Cerebellar nuclear complex (tissue), 1 donor: ENCODE data around the gene GID4.
A peak's percentile ranks its signal among the peaks of the same experiment; 100 is the strongest.

ENCODE experiments used
- DNase-seq, 2 experiments: peaks; one replicate each; lab custom pipeline; 2025; lab: John Stamatoyannopoulos, UW

Gene GID4

DNA sequence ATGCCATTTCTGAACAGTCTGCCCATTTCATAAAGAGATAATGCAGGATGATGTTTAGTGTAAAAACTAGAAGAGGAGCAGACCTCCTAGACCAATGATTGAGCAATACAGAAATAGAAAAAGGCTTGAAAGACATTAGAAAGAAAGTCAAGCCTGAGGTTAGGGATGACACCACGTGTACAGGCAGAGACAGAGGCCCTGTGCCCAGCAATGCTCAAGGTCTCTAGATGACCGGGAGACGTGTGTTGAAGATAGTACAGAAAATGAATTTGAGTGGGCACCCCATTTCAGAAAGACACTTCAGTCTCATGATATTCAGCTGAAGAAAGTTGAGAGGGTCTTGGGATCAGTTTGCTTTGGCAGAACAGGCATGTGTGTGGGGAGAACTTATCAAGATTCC is 5.4 kb downstream of the GID4 start:
- DNase-seq: no peak

DNA sequence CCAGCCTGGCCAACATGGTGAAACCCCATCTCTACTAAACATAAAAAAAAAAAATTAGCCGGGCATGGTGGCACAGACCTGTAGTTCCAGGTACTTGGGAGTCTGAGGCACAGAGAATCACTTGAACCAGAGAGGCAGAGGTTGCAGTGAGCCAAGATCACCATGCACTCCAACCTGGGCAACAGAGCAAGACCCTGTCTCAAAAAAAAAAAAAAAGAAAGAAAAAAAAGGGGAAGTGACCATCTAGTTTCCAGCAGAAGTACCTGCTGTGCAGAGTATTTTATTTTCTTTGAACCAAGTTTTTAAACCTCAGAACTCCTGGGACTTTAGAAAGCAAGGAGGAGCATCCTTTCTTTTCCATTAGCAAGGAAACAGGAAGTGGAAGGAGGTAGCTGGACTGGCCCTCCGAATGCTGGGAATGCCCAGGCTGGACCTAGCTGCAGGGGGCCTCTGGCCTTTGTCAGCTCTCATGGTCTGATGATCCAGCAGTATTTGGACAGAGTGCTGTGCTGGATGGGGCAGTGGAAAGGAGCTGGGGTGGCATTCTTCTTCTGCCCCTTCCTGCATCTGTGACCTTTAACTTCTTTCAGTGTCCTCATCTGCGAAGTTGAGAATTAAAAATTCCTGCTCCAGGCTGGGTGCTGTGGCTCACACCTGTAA is 6.6 kb downstream of the GID4 start:
- no peak for DNase-seq

DNA sequence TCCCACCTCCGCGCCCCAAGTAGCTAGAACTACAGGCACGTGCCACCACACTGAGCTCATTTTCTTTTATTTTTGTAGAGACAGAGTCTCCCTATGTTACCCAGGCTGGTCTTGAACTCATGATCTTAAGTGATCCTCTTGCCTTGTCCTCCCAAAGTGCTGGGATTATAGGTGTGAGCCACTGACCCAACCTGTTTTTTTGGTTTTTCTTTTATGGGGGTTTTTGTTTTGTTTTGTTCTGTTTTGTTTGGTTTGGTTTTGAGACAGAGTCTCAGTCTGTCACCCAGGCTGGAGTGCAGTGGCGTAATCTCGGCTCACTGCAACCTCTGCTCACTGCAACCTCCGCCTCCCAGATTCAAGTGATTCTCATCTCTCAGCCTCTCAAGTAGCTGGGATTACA is 16.4 kb downstream of the GID4 start:
- DNase-seq: no peak

DNA sequence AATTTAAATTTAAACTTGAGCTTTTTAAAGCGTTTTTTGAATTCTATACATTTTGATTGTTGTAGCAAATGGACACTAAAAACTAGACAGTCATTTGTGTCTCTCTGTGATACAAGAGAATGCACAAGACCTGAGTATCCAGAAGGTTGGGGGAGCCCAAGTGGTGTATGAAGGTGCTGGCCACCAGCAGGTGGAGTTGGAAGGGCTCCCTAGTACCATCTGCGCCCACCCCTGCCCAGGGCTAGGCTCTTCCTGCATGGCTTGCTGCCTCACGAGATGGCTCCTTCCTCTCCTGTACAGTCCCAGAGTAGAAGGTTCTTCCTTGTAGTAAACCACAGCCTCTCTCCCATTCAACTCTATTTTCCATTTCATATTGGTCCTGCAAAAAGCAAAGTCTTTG is 17.0 kb downstream of the GID4 start:
- DNase-seq: no peak

DNA sequence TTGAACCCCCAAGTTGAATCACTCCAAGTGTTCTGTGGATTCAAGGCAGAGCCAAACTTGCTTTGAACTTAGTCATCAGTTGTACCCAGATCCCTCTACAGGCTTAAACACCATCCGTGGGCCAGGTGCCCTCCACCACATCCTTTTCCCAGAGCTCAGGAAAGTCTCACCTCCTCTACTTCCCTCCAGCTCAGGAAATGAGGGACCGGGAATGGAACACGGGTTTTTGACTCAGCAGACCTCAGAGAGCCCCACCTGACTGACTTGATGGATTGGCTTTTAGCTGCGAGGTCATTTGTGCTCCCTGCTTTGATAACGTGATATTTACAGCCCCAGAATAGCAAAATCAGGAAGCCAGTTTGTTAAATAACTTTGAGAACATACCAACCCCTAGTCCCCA is 20.1 kb downstream of the GID4 start:
- DNase-seq: no peak

DNA sequence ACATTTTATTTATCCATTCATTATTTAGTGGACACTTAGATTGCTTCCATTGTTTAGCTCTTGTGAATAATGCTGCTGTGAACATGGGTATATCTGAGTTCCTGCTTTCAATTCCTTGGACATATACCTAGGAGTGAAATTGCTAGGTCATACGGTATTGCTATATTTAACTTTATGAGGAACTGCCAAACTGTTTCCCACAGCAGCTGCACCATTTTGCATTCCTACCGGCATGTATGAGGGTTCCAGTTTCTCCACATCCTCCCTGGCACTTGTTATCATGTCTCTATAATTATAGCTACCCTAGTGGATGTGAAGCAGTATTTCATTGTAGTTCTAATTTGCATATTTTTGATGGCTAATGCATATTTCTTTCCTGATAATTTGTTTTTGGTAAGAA is 24.8 kb downstream of the GID4 start:
- DNase-seq: no peak

DNA sequence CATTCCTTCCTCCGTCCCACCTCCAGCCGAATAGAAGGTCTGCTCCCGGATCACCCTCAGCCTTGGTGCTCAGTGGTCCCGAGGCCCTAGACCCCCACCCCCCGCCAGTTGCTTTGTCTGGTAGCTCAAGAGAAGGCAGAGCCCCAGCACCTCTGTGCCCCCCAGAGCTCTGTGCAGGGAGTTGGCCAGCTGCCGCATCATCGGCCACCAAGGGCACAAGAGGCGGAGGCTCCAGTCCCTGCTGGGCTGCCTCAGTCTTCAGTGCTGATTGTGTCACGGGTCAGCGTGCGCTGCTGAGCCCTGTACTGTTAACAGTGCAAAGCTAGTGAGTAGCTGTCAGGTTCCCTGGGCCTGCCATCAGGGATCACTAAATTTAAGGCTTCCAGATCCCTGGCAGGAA is 26.3 kb downstream of the GID4 start:
- no peak for DNase-seq

DNA sequence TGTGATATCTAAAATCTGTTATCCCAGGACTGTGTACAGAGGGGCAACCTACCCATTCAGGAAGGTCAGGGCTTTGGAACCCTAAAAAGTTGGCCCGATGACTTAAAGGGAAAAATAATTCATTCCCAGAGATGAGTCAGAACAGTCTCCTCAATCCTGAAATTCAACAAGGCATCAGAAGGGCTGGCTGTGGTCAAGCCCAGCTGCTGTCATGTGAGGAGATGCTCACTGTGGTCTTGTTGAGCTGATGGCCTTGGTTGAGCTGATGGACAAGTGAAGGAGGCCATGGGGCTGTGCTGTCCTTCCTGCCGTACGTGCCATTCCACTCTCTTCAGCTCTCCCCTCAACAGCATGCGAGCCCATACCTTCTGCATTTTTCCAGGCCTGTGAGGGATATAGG is 27.7 kb downstream of the GID4 start:
- no peak for DNase-seq

DNA sequence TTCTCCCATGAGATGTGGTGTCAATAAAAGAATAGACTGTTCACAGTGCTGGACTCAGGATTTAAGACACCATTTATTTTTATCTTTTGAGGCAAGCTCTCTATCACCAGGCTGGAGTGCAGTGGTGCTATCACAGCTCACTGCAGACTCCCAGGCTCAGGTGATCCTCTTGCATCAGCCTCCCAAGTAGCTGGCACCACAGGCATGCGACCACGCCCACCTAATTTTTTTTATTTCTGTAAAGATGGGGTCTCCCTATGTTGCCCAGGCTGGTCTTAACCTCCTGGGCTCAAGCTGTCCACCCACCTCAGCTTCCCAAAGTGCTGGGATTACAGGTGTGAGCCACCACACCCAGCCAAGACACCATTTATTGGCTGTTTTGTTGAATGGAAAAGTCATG is 29.9 kb downstream of the GID4 start:
- no peak for DNase-seq

DNA sequence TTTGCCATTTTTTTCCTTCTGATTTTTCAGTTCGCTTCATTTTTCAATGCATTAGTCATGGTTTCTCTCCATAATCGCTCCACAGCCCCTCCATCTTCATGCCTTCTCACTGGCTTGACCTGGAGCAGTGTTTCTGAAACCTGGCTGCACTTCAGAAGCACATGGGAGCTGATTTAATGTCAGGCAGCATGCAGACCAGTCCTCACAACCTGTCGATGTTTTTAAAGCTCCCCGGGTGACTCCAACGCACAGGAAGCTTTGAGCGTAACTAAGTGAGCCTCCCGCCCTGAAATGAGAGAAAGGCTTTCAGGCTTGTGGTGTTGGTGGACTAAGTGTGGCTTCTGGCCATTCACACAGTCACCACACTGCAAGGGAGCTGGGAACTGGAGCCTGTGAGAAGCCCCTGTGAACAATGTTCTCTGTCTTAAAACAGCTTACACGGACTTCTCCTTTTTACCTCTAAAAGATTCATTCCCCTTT is 31.7 kb downstream of the GID4 start:
- DNase-seq: no peak

DNA sequence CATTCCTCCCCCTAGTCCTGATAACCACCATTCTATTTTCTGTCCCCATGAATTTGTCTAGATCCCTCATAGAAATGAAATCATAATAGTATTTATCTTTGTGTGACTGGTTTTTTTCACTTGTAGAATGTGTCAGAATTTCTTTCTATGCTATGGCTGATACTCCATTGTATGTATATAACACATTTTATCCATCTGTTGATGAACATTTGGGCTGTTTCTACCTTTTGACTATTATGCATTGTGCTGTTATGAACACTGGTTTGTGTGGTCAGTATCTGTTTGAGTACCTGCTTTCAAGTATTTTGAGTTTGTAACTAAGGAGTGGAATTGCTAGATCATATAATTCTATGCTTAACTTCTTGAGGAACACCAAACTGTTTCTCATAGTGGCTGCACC is 32.5 kb downstream of the GID4 start:
- no peak for DNase-seq

DNA sequence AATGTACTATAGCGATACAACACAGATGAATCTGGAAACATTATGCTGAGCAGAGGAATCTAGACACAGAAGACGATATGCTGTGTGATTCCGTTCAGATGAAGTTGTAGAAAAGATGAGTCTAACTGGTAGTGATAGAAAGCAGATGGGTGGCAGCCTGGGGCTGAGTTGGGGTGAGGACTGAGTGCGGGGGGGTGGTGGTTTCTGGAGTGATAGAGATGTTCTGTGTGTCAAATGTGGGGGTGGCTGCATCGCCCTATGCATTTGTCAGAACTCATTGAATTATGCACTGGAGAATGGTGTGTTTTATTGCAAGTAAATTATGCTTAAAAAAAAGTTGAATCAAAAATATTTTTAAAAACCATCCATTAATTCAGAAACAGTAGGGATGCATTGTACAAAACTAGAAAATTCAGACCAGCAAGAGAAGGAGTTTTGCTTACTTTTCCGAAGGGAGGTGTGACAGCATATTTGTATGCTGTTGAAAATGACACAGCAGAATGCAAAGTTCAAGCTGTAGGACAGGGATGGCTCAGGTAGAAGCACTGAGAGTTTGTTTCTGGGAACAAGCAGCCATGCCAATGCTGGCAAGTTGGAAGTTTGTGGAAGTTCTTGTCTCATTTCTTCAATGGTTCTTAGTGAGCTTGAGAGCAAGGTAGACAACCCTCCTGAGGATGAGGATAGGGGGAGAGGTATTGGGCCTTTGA is 35.5 kb downstream of the GID4 start:
- DNase-seq: no peak

DNA sequence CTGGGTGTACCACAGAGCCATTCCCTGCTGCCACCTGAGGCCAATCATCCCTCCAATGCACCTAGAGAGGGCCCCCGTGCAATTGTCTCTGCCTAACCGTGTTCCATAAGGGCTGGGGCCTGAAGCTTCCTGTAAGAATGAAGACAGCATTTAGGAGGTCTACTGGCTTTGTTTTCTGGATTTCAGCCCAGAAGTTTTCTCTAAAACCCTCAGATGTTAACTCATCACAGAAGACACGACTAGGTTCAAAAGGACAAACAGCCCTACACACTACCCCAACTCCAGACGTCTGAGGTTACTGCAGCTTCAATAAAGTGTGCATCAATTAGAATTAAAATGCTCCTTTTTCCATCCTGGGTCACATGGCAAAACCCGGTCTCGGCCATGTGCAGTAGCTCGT is 37.7 kb downstream of the GID4 start:
- no peak for DNase-seq

DNA sequence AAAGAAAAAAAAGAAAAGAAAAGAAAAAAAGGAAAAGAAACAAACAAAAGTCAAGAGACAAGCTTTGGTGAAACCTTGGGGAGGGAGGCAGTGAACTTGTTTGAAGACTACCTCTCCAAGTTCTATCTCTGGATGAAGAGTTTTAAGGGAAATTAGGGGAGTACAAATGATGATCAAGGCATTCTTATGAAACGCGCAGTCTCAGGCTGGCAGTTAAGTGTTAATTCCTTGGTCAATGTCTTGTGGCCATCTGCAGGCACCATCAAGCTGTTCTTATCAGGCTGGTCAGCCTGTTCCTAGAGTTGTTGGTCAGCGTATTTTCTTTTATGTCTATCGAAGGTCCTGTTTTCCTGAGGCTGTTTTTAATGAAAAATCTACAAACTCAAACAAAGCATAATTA is 40.3 kb downstream of the GID4 start:
- no peak for DNase-seq

DNA sequence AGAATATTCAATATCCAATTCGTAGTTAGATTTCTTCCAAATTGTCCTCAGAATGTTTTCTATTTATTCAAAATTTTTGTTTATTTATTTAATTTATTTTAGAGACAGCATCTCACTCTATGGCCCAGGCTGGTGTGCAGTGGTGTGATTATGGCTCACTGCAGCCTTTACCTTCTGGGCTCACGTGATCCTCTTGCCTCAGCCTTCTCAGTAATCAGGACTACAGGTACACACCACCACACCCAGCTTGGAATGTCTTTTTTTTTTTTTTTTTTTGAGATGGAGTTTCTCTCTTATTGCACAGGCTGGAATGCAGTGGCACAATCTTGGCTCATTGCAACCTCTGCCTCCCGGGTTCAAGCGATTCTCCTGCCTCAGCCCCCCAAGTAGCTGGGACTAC is 45.0 kb downstream of the GID4 start:
- no peak for DNase-seq

DNA sequence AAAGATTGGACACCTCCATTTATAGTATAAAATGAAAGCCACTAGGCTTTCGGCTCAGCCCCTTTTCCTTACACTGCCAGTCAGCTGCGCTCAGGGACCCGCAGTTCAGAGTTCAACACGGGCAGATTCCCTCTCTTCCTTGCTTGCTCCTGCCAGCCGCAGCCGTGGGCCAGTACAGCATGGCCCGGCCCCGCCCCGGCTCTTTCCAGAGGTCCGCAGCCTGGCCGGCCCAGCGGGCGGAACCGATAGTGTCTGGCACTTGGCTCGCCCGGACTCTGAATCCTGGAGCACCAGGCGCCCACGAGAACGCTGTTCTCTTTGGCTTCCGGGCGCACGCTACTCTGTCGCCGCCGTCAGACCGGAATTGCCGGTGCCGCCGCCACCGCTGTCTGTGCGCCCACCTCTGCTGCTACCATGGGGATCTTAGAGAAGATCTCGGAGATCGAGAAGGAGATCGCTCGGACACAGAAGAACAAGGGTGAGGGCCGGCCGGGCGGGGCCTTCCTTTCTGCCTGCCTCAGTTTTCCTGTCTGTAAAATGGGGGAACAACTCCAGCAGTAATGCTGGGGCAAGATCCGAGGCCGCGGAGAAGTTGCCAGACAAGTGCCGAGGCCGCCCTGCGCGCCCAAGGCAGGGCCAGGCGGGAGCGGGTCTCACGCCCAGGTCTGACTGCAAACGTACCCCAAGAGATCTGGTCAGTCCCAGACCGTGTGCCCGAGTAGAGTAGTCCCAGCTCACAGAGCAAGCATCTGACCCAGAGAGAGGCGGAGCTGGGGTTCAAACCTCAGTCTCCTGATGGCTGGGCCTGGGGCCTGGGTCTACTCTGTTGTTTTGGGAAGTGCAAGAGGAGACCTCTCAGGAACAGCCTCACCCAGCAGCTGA is 48.6 kb downstream of the GID4 start, which contains the start of gene DRG2:
Gene DRG2 (plus strand): TSS at position 339 of the 882 bp plus-strand sequence. CDS start 76 bp downstream, at position 415.
- DNase-seq: peak in 1 of 2 experiments; percentile 61

DNA sequence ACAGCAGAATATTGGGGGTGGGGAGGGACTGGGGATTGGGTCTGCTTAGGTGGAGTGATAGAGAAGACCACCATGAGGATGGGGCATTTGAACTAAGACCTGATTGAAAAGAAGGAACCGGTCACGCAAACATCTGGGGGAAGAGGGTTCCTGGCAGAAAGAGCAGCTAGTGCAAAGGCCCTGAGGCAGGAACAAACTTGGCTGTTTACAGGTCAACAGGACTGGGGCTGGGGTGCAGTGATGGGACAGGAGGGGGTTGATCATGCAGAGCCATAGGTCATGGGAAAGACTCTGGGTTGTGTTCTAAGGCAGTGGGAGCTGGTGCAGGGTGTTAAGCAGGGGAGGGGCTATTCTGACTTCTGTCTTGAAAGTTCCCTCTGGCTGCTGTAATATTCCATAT is 50.4 kb downstream of the GID4 start:
- no peak for DNase-seq

DNA sequence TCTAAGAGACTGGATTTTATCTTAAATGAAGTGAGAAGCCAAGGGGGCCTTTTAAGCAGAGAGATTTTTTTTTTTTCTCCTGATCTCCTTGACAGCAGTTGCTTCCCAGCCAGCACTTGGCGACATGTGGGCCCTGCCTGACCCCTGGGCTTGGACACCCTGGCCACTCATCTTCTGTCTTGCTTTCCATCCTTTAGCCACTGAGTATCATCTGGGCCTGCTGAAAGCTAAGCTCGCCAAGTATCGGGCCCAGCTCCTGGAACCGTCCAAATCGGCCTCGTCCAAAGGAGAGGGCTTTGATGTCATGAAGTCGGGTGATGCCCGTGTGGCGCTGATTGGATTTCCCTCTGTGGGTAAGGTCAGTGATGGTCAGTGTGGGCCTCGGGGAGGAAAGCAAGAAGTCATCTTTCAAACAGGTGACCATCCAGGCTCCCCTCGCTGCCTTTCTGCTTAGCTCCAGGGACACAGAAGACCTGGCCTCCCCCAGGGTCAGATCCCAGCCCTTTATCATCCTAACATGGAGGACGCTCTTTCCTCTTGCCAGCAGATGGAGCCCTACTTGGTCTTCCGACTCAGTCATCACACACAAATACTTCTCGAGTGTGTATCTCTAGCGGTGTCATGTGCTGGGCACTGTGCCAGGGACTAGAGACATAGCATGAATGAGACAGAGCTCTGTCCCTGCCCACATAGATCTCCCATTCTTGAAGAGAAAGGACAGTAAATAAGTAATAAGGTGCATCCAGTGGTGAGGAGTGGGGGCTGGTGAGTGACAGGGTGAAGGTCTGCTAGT is 54.6 kb downstream of the GID4 start:
- no peak for DNase-seq

DNA sequence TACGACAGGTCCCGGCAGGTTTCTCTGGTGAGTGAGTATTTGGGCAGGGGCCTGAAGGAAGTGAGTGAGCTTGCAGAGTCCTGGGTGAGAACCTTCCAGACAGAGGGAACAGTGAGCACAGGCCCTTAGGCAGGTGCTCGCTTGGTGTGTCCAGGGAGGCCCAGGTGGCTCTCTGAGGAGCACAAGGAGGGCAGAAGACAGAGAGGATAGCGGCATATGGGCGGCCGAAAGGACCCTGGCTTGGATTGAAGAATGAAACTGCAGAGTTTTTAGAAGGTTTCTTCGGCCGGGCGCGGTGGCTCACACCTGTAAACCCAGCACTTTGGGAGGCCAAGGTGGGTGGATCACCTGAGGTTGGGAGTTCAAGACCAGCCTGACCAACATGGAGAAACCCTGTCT is 55.2 kb downstream of the GID4 start:
- DNase-seq: no peak

DNA sequence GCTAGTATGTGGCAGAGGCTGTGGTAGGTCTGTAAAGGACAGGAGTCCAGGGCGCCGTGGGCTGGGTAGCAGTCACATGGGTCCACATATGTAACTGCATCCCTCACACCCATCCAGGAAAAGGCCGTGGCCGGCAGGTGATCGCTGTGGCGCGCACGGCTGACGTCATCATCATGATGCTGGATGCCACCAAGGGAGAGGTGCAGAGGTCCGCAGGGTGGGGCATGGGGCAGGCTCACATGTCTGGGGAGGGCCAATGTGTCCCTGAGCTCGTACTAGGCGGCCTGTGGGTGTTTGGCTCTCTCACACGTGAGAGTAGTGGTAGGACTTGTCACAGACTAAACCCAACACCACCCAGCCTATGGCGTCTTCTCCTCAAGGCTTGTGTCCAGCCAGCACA is 60.3 kb downstream of the GID4 start:
- DNase-seq: no peak

DNA sequence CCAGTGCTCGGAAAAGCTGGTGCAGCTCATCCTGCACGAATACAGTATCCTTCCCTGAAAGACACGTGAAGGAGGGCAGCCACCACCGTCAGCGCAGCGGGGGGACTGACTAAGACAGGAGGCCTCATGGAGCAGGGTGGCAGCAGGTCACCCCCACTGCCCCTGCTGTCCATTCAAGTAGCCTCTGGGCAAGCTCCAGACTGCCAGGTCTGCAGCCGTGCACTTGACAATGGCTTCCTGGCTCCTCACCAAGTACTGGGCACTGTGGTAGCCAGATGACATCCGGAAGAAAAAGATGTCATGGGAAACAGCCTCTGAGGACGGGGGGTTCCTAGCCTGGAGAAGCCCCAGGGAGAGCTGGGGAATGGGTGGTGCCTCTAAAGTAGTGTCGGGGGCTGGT is 61.4 kb downstream of the GID4 start:
- no peak for DNase-seq

DNA sequence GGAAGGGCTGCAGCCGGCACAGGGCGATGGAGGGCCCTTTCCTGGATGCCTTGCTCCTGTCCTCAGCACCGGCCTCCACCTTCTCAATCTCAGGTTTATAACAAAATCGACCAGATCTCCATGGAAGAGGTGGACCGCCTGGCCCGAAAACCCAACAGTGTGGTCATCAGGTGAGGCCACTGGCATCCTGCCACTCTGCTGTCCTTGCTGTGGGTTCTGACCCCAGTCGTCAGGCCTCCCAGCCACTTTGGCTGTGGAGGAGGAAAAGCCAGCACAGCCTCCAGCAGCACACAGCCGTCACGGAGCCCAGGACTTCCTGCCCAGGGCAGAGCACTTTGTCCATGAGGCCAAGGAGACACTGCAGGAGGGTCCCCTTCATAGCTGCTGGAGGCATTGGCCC is 62.6 kb downstream of the GID4 start:
- no peak for DNase-seq
